A549 (cell line): Measurements from ENCODE around the gene ARID3A. TPM values are rescaled to one million over a fixed set of nuclear protein-coding genes. Genes with fewer than 3 reads are reported as not detected.

Source experiments
- ATAC-seq, 2 experiments: fragments of 200-7000 bp in 1 of 2; fragments of >200 bp in 1 of 2; cut with Nextera tagmentation in 1 of 2; cut with Tn5 transposase in 1 of 2; 3 replicates each; pipeline versions ENCODE4 v1.8.0 to v1.9.1; 2018 to 2020; ENCODE audit warnings: mild to moderate bottlenecking in 1 of 2, moderate library complexity in 1 of 2
- CTCF ChIA-PET: fragments of 300-600 bp; sonication (Branson Sonifier 250); formaldehyde crosslinking; extraction: SDS; loops from one replicate; lab custom pipeline; 2021; ENCODE audit warnings: antibody characterized with exemption, inconsistent platforms; lab: Yijun Ruan, JAX
- POLR2A ChIA-PET: fragments of 350-600 bp; formaldehyde crosslinking; extraction: SDS; loops from one replicate; lab custom pipeline; 2021; ENCODE audit warnings: antibody characterized with exemption, inconsistent platforms; lab: Yijun Ruan, JAX
- DNase-seq, 2 experiments: peaks; one replicate each; pipeline versions ENCODE4 v3.0.0 to v3.0.0-alpha.2; 2011 to 2016; ENCODE audit warnings: low read depth in 1 of 2, low spot score in 1 of 2
- FAIRE-seq: peaks from 2 replicates; lab custom pipeline; 2011; peaks lifted over from hg19 to GRCh38; lab: Jason Lieb, UNC
- H3K27ac ChIP-seq, 2 experiments: fragments of >200 bp; sonication (Bioruptor Twin); formaldehyde crosslinking; 3 replicates each; pipeline ENCODE4 v1.5.1; 2016 to 2017
- H3K4me1 ChIP-seq: fragments of >200 bp; sonication (Bioruptor Twin); formaldehyde crosslinking; 3 replicates; pipeline ENCODE4 v1.6.1; 2016
- H3K4me2 ChIP-seq: fragments of >200 bp; sonication (Bioruptor Twin); formaldehyde crosslinking; 3 replicates; pipeline ENCODE4 v1.6.1; 2016
- H3K4me3 ChIP-seq: fragments of >200 bp; sonication (Bioruptor Twin); formaldehyde crosslinking; 3 replicates; pipeline ENCODE4 v1.5.1; 2016
- H3K9me3 ChIP-seq: fragments of >200 bp; sonication (Bioruptor Twin); formaldehyde crosslinking; 3 replicates; pipeline ENCODE4 v1.6.1; 2016
- CBX2 ChIP-seq: fragments of 200-600 bp; sonication (generic); IDR thresholded peaks from 2 replicates; pipeline ENCODE4 v1.6.1; 2016; ENCODE audit warnings: low read depth, mild to moderate bottlenecking, borderline replicate concordance
- CHD2 ChIP-seq: fragments of 150-350 bp; IDR thresholded peaks from 2 replicates; pipeline ENCODE4 v1.6.1; 2014; ENCODE audit warnings: low read length; ENCODE audit not compliant: partially characterized antibody
- EHF ChIP-seq: fragments of 250-450 bp; sonication (Bioruptor Pico); IDR thresholded peaks from 2 replicates; pipeline ENCODE4 v1.5.0; 2020; ENCODE audit warnings: mild to moderate bottlenecking
- EHMT2 ChIP-seq: fragments of 200-600 bp; sonication (generic); IDR thresholded peaks from 2 replicates; pipeline ENCODE4 v1.6.1; 2016; ENCODE audit warnings: antibody characterized with exemption, low read depth, mild to moderate bottlenecking, moderate library complexity
- EP300 ChIP-seq, 2 experiments: fragments of >200 bp; sonication (Bioruptor Twin); formaldehyde crosslinking; IDR thresholded peaks; 2 replicates in 1 of 2; 3 replicates in 1 of 2; pipeline ENCODE4 v1.6.1; 2016 to 2017
- ESRRA ChIP-seq: fragments of 150-350 bp; IDR thresholded peaks from 2 replicates; pipeline ENCODE4 v1.6.1; 2014; ENCODE audit warnings: mild to moderate bottlenecking, low read length, borderline replicate concordance
- FOXS1 ChIP-seq: fragments of 250-450 bp; sonication (Bioruptor Pico); IDR thresholded peaks from 2 replicates; pipeline ENCODE4 v1.5.0; 2020; ENCODE audit warnings: mild to moderate bottlenecking, moderate library complexity
- HEYL ChIP-seq: fragments of 250-450 bp; sonication (Bioruptor Pico); IDR thresholded peaks from 2 replicates; pipeline ENCODE4 v1.8.0; 2021; ENCODE audit warnings: mild to moderate bottlenecking, moderate library complexity
- KDM5A ChIP-seq: fragments of 200-600 bp; sonication (generic); IDR thresholded peaks from 2 replicates; pipeline ENCODE4 v1.6.1; 2016; ENCODE audit warnings: antibody characterized with exemption, mild to moderate bottlenecking
- MAZ ChIP-seq: fragments of 150-350 bp; IDR thresholded peaks from 2 replicates; pipeline ENCODE4 v1.6.1; 2014; ENCODE audit warnings: antibody characterized with exemption, low read depth, low read length, borderline replicate concordance
- MYC ChIP-seq: IDR thresholded peaks from 2 replicates; pipeline ENCODE4 v1.6.1; 2012; ENCODE audit warnings: mild to moderate bottlenecking, inconsistent platforms, low read length, improper control_type of control experiment, borderline replicate concordance
- NFE2L2 ChIP-seq: fragments of 150-350 bp; conservative IDR thresholded peaks from 2 replicates; pipeline ENCODE4 v1.6.1; 2014; ENCODE audit warnings: low read length
- NPAS2 ChIP-seq: fragments of 250-450 bp; sonication (Bioruptor Pico); IDR thresholded peaks from 2 replicates; pipeline ENCODE4 v1.8.0; 2022; ENCODE audit warnings: mild to moderate bottlenecking, moderate library complexity, borderline replicate concordance
- PBX3 ChIP-seq: IDR thresholded peaks from 2 replicates; pipeline ENCODE4 v1.6.1; 2012
- POLR2A ChIP-seq: IDR thresholded peaks from 2 replicates; pipeline ENCODE4 v1.6.1; 2012; ENCODE audit warnings: mild to moderate bottlenecking, low read length
- RAD21 ChIP-seq, 2 experiments: fragments of >200 bp in 1 of 2; sonication (Bioruptor Twin) in 1 of 2; formaldehyde crosslinking in 1 of 2; IDR thresholded peaks in 1 of 2; conservative IDR thresholded peaks in 1 of 2; 2 replicates in 1 of 2; 3 replicates in 1 of 2; pipeline ENCODE4 v1.6.1; 2012 to 2018; ENCODE audit warnings: inconsistent platforms in 1 of 2
- RCOR1 ChIP-seq: fragments of 150-350 bp; IDR thresholded peaks from 2 replicates; pipeline ENCODE4 v1.6.1; 2014; ENCODE audit warnings: antibody characterized with exemption, low read length, low read depth
- ZFP36 ChIP-seq: fragments of 450-650 bp; IDR thresholded peaks from 2 replicates; pipeline ENCODE4 v1.6.1; 2014; ENCODE audit warnings: borderline replicate concordance; ENCODE audit not compliant: partially characterized antibody
- ZNF302 ChIP-seq: fragments of 250-450 bp; sonication (Bioruptor Pico); IDR thresholded peaks from 2 replicates; pipeline ENCODE4 v1.9.0; 2021; ENCODE audit warnings: inconsistent platforms, mild to moderate bottlenecking, moderate library complexity
- WGBS: methylation state at CpG from one replicate; pipeline ENCODE4 v1.1.6; 2017; ENCODE audit errors: missing lambda C conversion rate; 5-methylcytosine and 5-hydroxymethylcytosine counted together
- polyA plus RNA-seq, 4 experiments: library from polyadenylated mRNA; depleted of rRNA in 3 of 4; stranded (reverse); fragments of >200 nt; fragmentation: RNase III in 1 of 4; extraction: RNeasy Plus Mini Kit Qiagen cat#74134 plus additional on column Dnase treatment in 1 of 4; gene quantifications; 2 replicates in 3 of 4; 3 replicates in 1 of 4; pipeline ENCODE4 v1.2.3, GENCODE V29; 2011 to 2017
- TF ChIP-seq, protein P1 (sequence below): IDR thresholded peaks from 2 replicates; pipeline ENCODE4 v1.6.1; 2012; ENCODE audit warnings: low read depth, borderline replicate concordance

ARID3A gene
- polyA plus RNA-seq, 2 of the 4 experiments (the other 2 are of a cell fraction): 3.3 to 6.1 TPM

DNA sequence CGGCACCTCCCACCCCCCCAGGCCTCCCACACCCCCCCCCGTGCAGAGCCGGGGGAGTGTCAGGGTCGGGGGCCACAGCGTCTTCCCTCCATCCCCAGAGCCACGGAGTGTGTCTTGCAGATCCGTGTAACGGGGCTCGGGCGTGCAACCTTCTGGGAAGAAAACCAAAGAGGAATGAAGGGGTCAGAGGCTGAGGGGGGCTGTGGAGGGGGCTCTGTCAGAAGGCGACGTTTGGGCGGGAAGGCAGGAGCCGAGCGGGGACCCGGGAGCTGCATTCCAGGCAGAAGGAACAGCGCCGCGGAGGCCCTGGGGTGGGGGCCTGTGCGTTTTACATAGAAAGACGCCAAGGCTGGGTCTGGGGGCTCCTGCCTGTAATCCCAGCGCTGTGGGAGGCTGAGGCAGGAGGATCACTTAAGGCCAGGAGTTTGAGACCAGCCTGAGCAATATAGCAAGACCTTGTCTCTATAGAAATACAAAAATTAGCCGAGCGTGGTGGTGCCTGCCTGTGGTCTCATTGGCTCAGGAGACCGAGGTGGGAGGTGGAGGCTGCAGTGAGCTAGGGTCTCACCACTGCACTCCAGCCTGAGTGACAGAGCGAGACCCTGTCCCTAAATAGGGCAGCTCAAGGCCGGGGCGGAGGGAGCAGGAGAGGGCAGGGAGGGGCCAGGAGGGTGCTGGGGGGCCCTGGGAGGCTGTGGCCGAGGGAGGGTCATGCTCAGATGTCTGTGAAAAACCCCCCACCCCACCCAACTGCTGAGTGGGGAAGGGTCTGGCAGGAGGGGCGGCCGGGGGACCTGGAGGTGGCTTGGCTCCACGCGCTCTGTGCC, 27.8 kb downstream of the ARID3A start:
- WGBS: 88% methylated on average over 16 of the region's 33 CpGs
- TF ChIP-seq ESRRA: no peak
- no peak for TF ChIP-seq FOXS1 (CRISPR knock-in tag)
- TF ChIP-seq POLR2A: no peak
- no peak for TF ChIP-seq NPAS2 (CRISPR knock-in tag)
- TF ChIP-seq EHMT2: no peak
- no peak for TF ChIP-seq EHF (CRISPR knock-in tag)
- TF ChIP-seq HEYL (CRISPR knock-in tag): no peak
- TF ChIP-seq ZNF302 (CRISPR knock-in tag): no peak
- TF ChIP-seq MAZ: no peak
- TF ChIP-seq RAD21 (conservative IDR thresholded peaks at IDR 0.05 in 1 of 2, IDR thresholded peaks at IDR 0.05 in 1 of 2): no peak
- no peak for TF ChIP-seq CBX2
- TF ChIP-seq PBX3: no peak
- TF ChIP-seq KDM5A: no peak
- no peak for TF ChIP-seq ZFP36
- TF ChIP-seq MYC: no peak
- no peak for TF ChIP-seq NFE2L2
- ChIA-PET CTCF (no interaction called here), POLR2A (no interaction called here)
- H3K4me1 ChIP-seq: peaks cover 30% of the 10 kb centered on the region
- DNase-seq (no peak), ATAC-seq (no peak), FAIRE-seq (no peak)
- no peak overlapping the region for H3K4me2 ChIP-seq
- H3K4me3 ChIP-seq: no peak overlapping the region
- no peaks in the 10 kb centered on the region for H3K9me3 ChIP-seq
- peak overlapping the region in 1 of 2 experiments; percentile 71; a peak in 3 of 6 replicates for H3K27ac ChIP-seq

DNA sequence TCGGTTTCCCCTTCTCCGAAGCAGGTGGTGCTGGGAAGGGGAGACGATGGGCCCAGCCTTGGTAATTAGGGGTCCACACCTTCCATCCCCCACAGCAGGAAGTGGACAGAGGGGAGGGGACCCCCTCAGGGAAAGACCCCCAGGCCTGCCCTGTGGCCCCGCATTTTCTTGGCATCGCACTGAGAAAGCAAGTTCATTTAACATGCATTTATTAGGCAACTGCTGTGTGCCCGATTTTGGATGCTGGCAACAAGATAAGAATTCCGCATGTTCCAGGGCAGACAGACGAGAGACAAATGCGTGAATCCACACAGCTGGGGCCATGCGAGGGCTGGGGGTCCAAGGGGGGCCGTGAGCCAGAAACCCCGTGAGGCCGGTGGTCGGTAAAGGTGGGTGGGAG, 28.4 kb downstream of the ARID3A start:
- peaks cover 31% of the 10 kb centered on the region for H3K4me1 ChIP-seq
- DNase-seq (no peak), FAIRE-seq (no peak)

GRCh38 chr19:954672-955494, 29.0 kb downstream of the ARID3A start:
- ATAC-seq: no peak; a peak in 1 of 6 replicates
- Histone ChIP-seq H3K4me1 (peaks cover 36% of the 10 kb centered on the region), H3K27ac (peak overlapping the region in 1 of 2 experiments; percentile 33; a peak in 1 of 6 replicates), H3K4me2 (no peak overlapping the region), H3K9me3 (no peaks in the 10 kb centered on the region), H3K4me3 (no peak overlapping the region)
- 83% methylated on average over 15 of the region's 43 CpGs for WGBS
- FAIRE-seq: no peak
- ChIA-PET CTCF (interaction anchor here (0.6 kb wide), 1 partner anchor 16 kb away, joined by 4 read pairs; no protein-coding TSS in a partner anchor), POLR2A (no interaction called here)
- DNase-seq: no peak
- TF ChIP-seq NPAS2 (CRISPR knock-in tag) (no peak), ZFP36 (no peak), HEYL (CRISPR knock-in tag) (no peak), RCOR1 (no peak), EP300 (IDR thresholded peaks at IDR 0.05) (no peak)
- TF ChIP-seq, protein P1, sequence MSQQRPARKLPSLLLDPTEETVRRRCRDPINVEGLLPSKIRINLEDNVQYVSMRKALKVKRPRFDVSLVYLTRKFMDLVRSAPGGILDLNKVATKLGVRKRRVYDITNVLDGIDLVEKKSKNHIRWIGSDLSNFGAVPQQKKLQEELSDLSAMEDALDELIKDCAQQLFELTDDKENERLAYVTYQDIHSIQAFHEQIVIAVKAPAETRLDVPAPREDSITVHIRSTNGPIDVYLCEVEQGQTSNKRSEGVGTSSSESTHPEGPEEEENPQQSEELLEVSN: no peak

More for the DNA sequence above, 28.4 kb downstream of the ARID3A start:
- ATAC-seq: no peak
- no peak overlapping the region for H3K4me3 ChIP-seq
- TF ChIP-seq CHD2: no peak
- H3K4me2 ChIP-seq: no peak overlapping the region
- no peaks in the 10 kb centered on the region for H3K9me3 ChIP-seq
- WGBS: 81% methylated on average over 9 of the region's 14 CpGs
- CTCF ChIA-PET: interaction anchor here (0.6 kb wide), 1 partner anchor 16 kb away, joined by 4 read pairs; no protein-coding TSS in a partner anchor
- H3K27ac ChIP-seq: no peak overlapping the region
- POLR2A ChIA-PET: no interaction called here
